Thyroid gland (tissue), 4 donors: ENCODE data around the gene SLC25A45. TPM values are rescaled to one million over a fixed set of nuclear protein-coding genes. Genes with fewer than 3 reads are reported as not detected.

Experiments used
- DNase-seq, 2 donors: peaks; one replicate each; pipeline ENCODE4 v3.0.0-alpha.2; 2019
- H3K27ac ChIP-seq, 3 donors: fragments of 200-600 bp; sonication (generic); 1 replicate in 2 of 3; 2 replicates in 1 of 3; pipeline ENCODE4 v1.5.1; 2016 to 2019; ENCODE audit warnings: mild to moderate bottlenecking in 1 of 3, moderate library complexity in 1 of 3
- H3K27me3 ChIP-seq: fragments of 200-600 bp; sonication (generic); one replicate; pipeline ENCODE4 v1.5.1; 2019
- H3K36me3 ChIP-seq, 2 donors: fragments of 200-600 bp; sonication (generic); one replicate each; pipeline ENCODE4 v1.5.1; 2016 to 2019
- H3K4me1 ChIP-seq, 2 donors: fragments of 200-600 bp; sonication (generic); one replicate each; pipeline ENCODE4 v1.5.1; 2017 to 2019
- H3K4me3 ChIP-seq, 3 donors: fragments of 200-600 bp; sonication (generic); replicated peaks in 1 of 3; 1 replicate in 2 of 3; 2 replicates in 1 of 3; pipeline ENCODE4 v1.5.1; 2016; ENCODE audit warnings: mild to moderate bottlenecking in 1 of 3
- H3K9me3 ChIP-seq: fragments of 200-600 bp; sonication (generic); one replicate; pipeline ENCODE4 v1.5.1; 2017
- POLR2A ChIP-seq, 2 donors: fragments of 450-650 bp; IDR thresholded peaks; one replicate each; pipeline ENCODE4 v1.6.1; 2017; ENCODE audit warnings: antibody characterized with exemption in 2 of 2, mild to moderate bottlenecking in 2 of 2, moderate library complexity in 1 of 2
- WGBS, 2 donors: methylation state at CpG; one replicate each; pipeline ENCODE4 v1.1.5; 2017; 5-methylcytosine and 5-hydroxymethylcytosine counted together
- intact Hi-C: fragments of 100-400 bp; cut with DNase I; formaldehyde crosslinking; loops from one replicate; pipeline ENCODE4 v1.15.1; 2023
- total RNA-seq, 4 donors: library from RNA; depleted of rRNA; stranded (reverse); fragments of >200 nt; gene quantifications; one replicate each; pipeline ENCODE4 v1.2.3, GENCODE V29; 2016
- TF ChIP-seq, protein P1 (sequence below), 6 experiments: fragments of 200-600 bp in 3 of 6; fragments of 450-650 bp in 3 of 6; sonication (generic) in 3 of 6; IDR thresholded peaks; one replicate each; pipeline ENCODE4 v1.5.1; 2016 to 2019; ENCODE audit warnings: antibody characterized with exemption in 6 of 6, mild to moderate bottlenecking in 2 of 6, inconsistent platforms in 1 of 6, moderate library complexity in 1 of 6

SLC25A45 gene
- total RNA-seq, 4 donors from 2014 or later = 13.0 to 28.0 (median 20.9) TPM

- 1% methylated on average over 9 of the region's 9 CpGs for WGBS, 2 donors
- no peak for DNase-seq
- intact Hi-C loops = no loop called here
These were observed 43.8 kb upstream of the SLC25A45 start for GRCh38 chr11:65425971-65426838.

DNA sequence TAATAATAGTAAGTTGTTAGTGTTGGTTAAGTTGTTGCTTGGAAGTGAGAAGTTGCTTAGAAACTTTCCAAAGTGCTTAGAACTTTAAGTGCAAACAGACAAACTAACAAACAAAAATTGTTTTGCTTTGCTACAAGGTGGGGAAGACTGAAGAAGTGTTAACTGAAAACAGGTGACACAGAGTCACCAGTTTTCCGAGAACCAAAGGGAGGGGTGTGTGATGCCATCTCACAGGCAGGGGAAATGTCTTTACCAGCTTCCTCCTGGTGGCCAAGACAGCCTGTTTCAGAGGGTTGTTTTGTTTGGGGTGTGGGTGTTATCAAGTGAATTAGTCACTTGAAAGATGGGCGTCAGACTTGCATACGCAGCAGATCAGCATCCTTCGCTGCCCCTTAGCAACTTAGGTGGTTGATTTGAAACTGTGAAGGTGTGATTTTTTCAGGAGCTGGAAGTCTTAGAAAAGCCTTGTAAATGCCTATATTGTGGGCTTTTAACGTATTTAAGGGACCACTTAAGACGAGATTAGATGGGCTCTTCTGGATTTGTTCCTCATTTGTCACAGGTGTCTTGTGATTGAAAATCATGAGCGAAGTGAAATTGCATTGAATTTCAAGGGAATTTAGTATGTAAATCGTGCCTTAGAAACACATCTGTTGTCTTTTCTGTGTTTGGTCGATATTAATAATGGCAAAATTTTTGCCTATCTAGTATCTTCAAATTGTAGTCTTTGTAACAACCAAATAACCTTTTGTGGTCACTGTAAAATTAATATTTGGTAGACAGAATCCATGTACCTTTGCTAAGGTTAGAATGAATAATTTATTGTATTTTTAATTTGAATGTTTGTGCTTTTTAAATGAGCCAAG, 42.9 kb upstream of the SLC25A45 start:
- WGBS, 2 donors = 0% methylated on average over 9 of the region's 9 CpGs
- Histone ChIP-seq H3K27ac (peak overlapping the region; percentile 98 to 100 (median 100)), H3K27me3 (no peaks in the 10 kb centered on the region), H3K36me3 (peaks cover 37 to 53% of the 10 kb centered on the region in 2 donors), H3K4me3 (peak overlapping the region; percentile 66 to 94 (median 85)), H3K9me3 (no peaks in the 10 kb centered on the region), H3K4me1 (peaks cover 10 to 16% of the 10 kb centered on the region in 2 donors)
- DNase-seq = peak in 1 of 2 donors; percentile 38
- TF ChIP-seq, protein P1, sequence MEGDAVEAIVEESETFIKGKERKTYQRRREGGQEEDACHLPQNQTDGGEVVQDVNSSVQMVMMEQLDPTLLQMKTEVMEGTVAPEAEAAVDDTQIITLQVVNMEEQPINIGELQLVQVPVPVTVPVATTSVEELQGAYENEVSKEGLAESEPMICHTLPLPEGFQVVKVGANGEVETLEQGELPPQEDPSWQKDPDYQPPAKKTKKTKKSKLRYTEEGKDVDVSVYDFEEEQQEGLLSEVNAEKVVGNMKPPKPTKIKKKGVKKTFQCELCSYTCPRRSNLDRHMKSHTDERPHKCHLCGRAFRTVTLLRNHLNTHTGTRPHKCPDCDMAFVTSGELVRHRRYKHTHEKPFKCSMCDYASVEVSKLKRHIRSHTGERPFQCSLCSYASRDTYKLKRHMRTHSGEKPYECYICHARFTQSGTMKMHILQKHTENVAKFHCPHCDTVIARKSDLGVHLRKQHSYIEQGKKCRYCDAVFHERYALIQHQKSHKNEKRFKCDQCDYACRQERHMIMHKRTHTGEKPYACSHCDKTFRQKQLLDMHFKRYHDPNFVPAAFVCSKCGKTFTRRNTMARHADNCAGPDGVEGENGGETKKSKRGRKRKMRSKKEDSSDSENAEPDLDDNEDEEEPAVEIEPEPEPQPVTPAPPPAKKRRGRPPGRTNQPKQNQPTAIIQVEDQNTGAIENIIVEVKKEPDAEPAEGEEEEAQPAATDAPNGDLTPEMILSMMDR (IDR thresholded peaks at IDR 0.05) = peak in 3 of 6 experiments; percentile 14 to 29 (median 27)
- TF ChIP-seq POLR2A (IDR thresholded peaks at IDR 0.05) = peak; percentile 55 to 68
- intact Hi-C loops = no loop called here

More at GRCh38 chr11:65425971-65426838, 43.8 kb upstream of the SLC25A45 start:
- H3K4me3 ChIP-seq = peak overlapping the region; percentile 66 to 94 (median 85)
- TF ChIP-seq, protein P1 (IDR thresholded peaks at IDR 0.05) = no peak
- peak in 1 of 2 donors; percentile 59 for TF ChIP-seq POLR2A (IDR thresholded peaks at IDR 0.05)
- peaks cover 37 to 53% of the 10 kb centered on the region in 2 donors for H3K36me3 ChIP-seq
- no peaks in the 10 kb centered on the region for H3K27me3 ChIP-seq
- peaks cover 4 to 14% of the 10 kb centered on the region in 2 donors for H3K4me1 ChIP-seq
- no peaks in the 10 kb centered on the region for H3K9me3 ChIP-seq
- peak overlapping the region; percentile 98 to 100 (median 100) for H3K27ac ChIP-seq

DNA sequence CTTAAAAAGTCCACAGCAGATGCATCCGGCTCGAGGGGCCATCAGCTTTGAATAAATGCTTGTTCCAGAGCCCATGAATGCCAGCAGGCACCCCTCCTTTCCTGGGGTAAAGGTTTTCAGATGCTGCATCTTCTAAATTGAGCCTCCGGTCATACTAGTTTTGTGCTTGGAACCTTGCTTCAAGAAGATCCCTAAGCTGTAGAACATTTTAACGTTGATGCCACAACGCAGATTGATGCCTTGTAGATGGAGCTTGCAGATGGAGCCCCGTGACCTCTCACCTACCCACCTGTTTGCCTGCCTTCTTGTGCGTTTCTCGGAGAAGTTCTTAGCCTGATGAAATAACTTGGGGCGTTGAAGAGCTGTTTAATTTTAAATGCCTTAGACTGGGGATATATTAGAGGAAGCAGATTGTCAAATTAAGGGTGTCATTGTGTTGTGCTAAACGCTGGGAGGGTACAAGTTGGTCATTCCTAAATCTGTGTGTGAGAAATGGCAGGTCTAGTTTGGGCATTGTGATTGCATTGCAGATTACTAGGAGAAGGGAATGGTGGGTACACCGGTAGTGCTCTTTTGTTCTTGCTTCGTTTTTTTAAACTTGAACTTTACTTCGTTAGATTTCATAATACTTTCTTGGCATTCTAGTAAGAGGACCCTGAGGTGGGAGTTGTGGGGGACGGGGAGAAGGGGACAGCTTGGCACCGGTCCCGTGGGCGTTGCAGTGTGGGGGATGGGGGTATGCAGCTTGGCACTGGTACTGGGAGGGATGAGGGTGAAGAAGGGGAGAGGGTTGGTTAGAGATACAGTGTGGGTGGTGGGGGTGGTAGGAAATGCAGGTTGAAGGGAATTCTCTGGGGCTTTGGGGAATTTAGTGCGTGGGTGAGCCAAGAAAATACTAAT, 42.0 kb upstream of the SLC25A45 start:
- intact Hi-C loops = no loop called here
- peak; percentile 32 to 42 for DNase-seq
- Histone ChIP-seq H3K27me3 (no peaks in the 10 kb centered on the region), H3K36me3 (peaks cover 37 to 53% of the 10 kb centered on the region in 2 donors), H3K9me3 (no peaks in the 10 kb centered on the region), H3K4me1 (peaks cover 17 to 20% of the 10 kb centered on the region in 2 donors), H3K4me3 (peak overlapping the region; percentile 66 to 94 (median 85)), H3K27ac (peak overlapping the region; percentile 98 to 100 (median 100))
- TF ChIP-seq, protein P1 (IDR thresholded peaks at IDR 0.05) = peak in 1 of 6 experiments; percentile 1
- TF ChIP-seq POLR2A (IDR thresholded peaks at IDR 0.05) = peak in 1 of 2 donors; percentile 39
- WGBS, 2 donors = 0 to 2% methylated on average over 18 of the region's 18 CpGs

GRCh38 chr11:65423516-65424204, 41.2 kb upstream of the SLC25A45 start:
- no peaks in the 10 kb centered on the region for H3K9me3 ChIP-seq
- intact Hi-C loops = no loop called here
- TF ChIP-seq, protein P1 (IDR thresholded peaks at IDR 0.05) = no peak
- TF ChIP-seq POLR2A (IDR thresholded peaks at IDR 0.05) = peak in 1 of 2 donors; percentile 53
- H3K4me1 ChIP-seq = peaks cover 23% of the 10 kb centered on the region in 2 donors
- peaks cover 37 to 53% of the 10 kb centered on the region in 2 donors for H3K36me3 ChIP-seq
- no peaks in the 10 kb centered on the region for H3K27me3 ChIP-seq
- WGBS, 2 donors = 1% methylated on average over 16 to 18 of the region's 19 CpGs
- no peak for DNase-seq
- H3K27ac ChIP-seq = peak overlapping the region; percentile 98 to 100 (median 100)
- peak overlapping the region; percentile 66 to 94 (median 85) for H3K4me3 ChIP-seq
